ENCODE data around the gene RNU6-9. TPM values are rescaled to one million over a fixed set of nuclear protein-coding genes. Genes with fewer than 3 reads are reported as not detected.

RNU6-9 gene
- total RNA-seq, 4 donors from 2014 or later: not detected

DNA sequence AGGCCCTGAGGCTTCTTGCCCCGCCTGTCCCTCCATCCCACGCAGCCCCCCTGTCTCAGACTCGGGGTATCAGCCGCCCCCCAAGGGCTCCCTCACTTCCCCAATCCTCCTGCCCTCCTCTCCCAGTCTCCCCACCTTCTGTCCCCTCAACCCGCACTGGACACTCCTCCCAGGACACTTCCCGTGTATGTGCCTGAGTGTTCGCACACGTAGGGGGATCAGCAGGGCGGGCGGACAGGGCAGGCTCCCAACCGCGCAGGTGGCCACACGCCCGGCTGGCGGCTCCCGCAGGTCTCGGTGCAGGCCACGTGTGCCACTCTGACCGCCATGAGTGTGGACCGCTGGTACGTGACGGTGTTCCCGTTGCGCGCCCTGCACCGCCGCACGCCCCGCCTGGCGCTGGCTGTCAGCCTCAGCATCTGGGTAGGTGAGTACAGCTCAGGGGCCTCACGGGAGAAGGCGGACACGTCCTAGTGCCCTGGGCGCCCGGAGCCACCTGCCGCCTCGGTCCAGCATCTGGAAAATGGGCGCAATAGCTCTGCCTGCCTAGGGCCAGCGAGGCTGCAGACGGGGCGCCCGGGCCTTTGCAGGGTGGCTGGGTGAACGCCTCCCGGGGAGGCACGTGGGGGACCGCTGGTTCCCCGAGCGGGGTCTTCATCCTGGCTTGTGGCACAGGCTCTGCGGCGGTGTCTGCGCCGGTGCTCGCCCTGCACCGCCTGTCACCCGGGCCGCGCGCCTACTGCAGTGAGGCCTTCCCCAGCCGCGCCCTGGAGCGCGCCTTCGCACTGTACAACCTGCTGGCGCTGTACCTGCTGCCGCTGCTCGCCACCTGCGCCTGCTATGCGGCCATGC is 26.1 kb downstream of the RNU6-9 start:
- TF ChIP-seq POLR2A (IDR thresholded peaks at IDR 0.05) (no peak), POLR2AphosphoS5 (IDR thresholded peaks at IDR 0.05) (no peak), CTCF (IDR thresholded peaks at IDR 0.05) (no peak), EP300 (IDR thresholded peaks at IDR 0.05) (no peak)
- H3K4me1 ChIP-seq: peaks cover 0 to 66% (median 25%) of the 10 kb centered on the region in 3 donors
- H3K4me3 ChIP-seq: peak overlapping the region in 1 of 2 donors; percentile 26
- H3K27ac ChIP-seq: no peak overlapping the region
- no peaks in the 10 kb centered on the region for H3K9me3 ChIP-seq
- H3K36me3 ChIP-seq: no peaks in the 10 kb centered on the region
- H3K27me3 ChIP-seq: peaks cover 57% of the 10 kb centered on the region
- WGBS, 2 donors (ENCODE audit: low coverage in 1 of 2): 1% methylated on average over 12 of the region's 68 CpGs; no CpG with 5 or more reads in 1 of the 2 donors
- no peak for ATAC-seq

- H3K4me3 ChIP-seq: peak overlapping the region in 1 of 2 donors; percentile 26
- TF ChIP-seq POLR2A (IDR thresholded peaks at IDR 0.05) (no peak), POLR2AphosphoS5 (IDR thresholded peaks at IDR 0.05) (no peak), EP300 (IDR thresholded peaks at IDR 0.05) (no peak), CTCF (IDR thresholded peaks at IDR 0.05) (no peak)
- H3K4me1 ChIP-seq: peaks cover 0 to 74% (median 30%) of the 10 kb centered on the region in 3 donors
- WGBS, 2 donors (ENCODE audit: low coverage in 1 of 2): 0 to 4% methylated on average over 4 to 13 of the region's 84 CpGs
- no peak for ATAC-seq
- H3K27me3 ChIP-seq: peaks cover 57% of the 10 kb centered on the region
- no peaks in the 10 kb centered on the region for H3K9me3 ChIP-seq
- no peaks in the 10 kb centered on the region for H3K36me3 ChIP-seq
- H3K27ac ChIP-seq: no peak overlapping the region
These were observed 27.0 kb downstream of the RNU6-9 start for GRCh38 chr19:920051-920864.

GRCh38 chr19:924553-925086 is 31.3 kb downstream of the RNU6-9 start:
- Histone ChIP-seq H3K36me3 (peaks cover 0 to 10% of the 10 kb centered on the region in 2 donors), H3K9me3 (no peaks in the 10 kb centered on the region), H3K27me3 (peaks cover 20% of the 10 kb centered on the region), H3K4me3 (peak overlapping the region; percentile 79 to 93), H3K27ac (peak overlapping the region in 2 of 4 donors; percentile 85 to 89), H3K4me1 (peaks cover 0 to 70% (median 19%) of the 10 kb centered on the region in 3 donors)
- 4 to 23% methylated on average over 5 to 7 of the region's 31 CpGs for WGBS, 2 donors (ENCODE audit: low coverage in 1 of 2)
- no peak for ATAC-seq
- TF ChIP-seq POLR2A (IDR thresholded peaks at IDR 0.05): no peak
- TF ChIP-seq EP300 (IDR thresholded peaks at IDR 0.05): no peak
- no peak for TF ChIP-seq POLR2AphosphoS5 (IDR thresholded peaks at IDR 0.05)
- no peak for TF ChIP-seq CTCF (IDR thresholded peaks at IDR 0.05)

DNA sequence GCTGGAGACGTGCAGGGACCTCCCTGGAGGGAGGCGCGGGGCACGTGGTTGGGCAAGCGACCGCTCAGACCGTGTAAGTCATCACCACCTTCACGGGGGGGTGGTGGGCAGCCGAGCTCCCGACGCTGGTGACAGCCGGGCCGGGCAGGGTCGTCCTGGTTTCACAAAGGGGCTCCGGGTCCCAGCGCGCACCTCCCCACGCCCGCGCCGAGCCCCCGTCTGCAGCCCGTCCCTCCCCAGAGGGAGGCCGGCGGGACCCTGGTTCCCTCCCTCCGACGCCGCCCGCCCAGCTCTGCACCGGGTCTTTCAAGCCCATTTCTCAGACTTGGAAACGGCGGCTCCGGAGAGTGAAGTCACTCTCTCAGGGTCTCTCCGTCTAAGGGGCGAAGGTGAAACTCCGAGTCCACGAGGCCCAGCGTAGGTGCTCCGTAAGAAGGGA is 31.8 kb downstream of the RNU6-9 start:
- H3K4me1 ChIP-seq: peaks cover 0 to 65% (median 14%) of the 10 kb centered on the region in 3 donors
- H3K36me3 ChIP-seq: peaks cover 0 to 14% of the 10 kb centered on the region in 2 donors
- no CpG with 5 or more reads among the region's 39 CpGs for WGBS, 2 donors (ENCODE audit: low coverage in 1 of 2)

More for the DNA sequence above, 31.8 kb downstream of the RNU6-9 start:
- Histone ChIP-seq H3K9me3 (no peaks in the 10 kb centered on the region), H3K4me3 (peak overlapping the region; percentile 79 to 93), H3K27me3 (peaks cover 15% of the 10 kb centered on the region), H3K27ac (peak overlapping the region; percentile 68 to 89 (median 84))
- TF ChIP-seq POLR2AphosphoS5 (IDR thresholded peaks at IDR 0.05) (no peak), CTCF (IDR thresholded peaks at IDR 0.05) (no peak), EP300 (IDR thresholded peaks at IDR 0.05) (no peak), POLR2A (IDR thresholded peaks at IDR 0.05) (no peak)
- ATAC-seq: peak; percentile 61

All from gastroesophageal sphincter (tissue), 4 donors.